ENCODE results near the gene TSSC4. TPM values are rescaled to one million over a fixed set of nuclear protein-coding genes. Genes with fewer than 3 reads are reported as not detected.

The TSSC4 gene
- total and polyA plus RNA-seq, 8 donors: 20.1 to 47.6 (median 29.0) TPM

DNA sequence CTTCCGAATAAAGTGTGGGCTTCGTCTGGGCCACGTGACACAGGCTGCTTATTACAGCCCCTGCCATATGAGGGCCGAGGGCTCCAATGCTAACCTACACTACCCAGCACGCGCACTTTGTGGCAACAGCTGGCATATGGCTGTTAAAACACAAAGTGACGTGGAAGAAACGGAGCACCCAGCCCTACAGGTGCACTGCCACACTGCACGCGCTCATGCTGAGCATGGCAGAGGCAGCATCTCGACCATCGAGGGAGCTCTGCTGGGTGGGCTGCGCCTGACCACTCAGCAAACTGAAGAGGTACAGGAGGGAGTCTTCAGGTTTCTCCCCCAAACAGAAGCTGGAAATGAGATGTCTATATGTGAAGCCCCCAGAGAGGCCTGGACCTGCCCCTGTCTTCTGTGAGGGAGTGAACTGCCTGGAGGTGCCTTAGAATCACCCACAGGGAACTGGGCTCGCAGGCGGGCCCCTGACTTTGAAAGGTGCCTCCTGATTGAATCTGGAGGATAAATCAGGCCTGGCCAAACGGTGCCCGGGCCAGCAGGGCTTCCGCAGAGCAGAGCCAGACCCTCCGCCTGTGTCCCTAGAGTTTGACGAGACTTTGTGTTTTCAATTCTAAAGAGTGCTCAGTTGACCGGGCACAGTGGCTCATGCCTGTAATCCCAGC, 18.3 kb downstream of the TSSC4 start:
- intact Hi-C loops (cut with DNase I): loop anchor here in 1 of 2 donors (10.0 kb wide), 1 partner anchor 114 kb away; the partner anchor contains the start of genes C11orf21 and TSPAN32
- H3K36me3 ChIP-seq: no peaks in the 10 kb centered on the region
- no peaks in the 10 kb centered on the region for H3K9me3 ChIP-seq
- H3K27ac ChIP-seq: no peak overlapping the region
- peaks cover 0 to 23% of the 10 kb centered on the region in 2 donors for H3K27me3 ChIP-seq
- ATAC-seq (no peak), DNase-seq (peak in 1 of 4 donors; percentile 66)
- H3K4me3 ChIP-seq: no peak overlapping the region
- TF ChIP-seq, protein P1, sequence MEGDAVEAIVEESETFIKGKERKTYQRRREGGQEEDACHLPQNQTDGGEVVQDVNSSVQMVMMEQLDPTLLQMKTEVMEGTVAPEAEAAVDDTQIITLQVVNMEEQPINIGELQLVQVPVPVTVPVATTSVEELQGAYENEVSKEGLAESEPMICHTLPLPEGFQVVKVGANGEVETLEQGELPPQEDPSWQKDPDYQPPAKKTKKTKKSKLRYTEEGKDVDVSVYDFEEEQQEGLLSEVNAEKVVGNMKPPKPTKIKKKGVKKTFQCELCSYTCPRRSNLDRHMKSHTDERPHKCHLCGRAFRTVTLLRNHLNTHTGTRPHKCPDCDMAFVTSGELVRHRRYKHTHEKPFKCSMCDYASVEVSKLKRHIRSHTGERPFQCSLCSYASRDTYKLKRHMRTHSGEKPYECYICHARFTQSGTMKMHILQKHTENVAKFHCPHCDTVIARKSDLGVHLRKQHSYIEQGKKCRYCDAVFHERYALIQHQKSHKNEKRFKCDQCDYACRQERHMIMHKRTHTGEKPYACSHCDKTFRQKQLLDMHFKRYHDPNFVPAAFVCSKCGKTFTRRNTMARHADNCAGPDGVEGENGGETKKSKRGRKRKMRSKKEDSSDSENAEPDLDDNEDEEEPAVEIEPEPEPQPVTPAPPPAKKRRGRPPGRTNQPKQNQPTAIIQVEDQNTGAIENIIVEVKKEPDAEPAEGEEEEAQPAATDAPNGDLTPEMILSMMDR (IDR thresholded peaks at IDR 0.05): no peak
- peaks cover 0 to 14% of the 10 kb centered on the region in 2 donors for H3K4me1 ChIP-seq

GRCh38 chr11:2419638-2420501, 19.3 kb downstream of the TSSC4 start:
- DNase-seq: peak; percentile 72 to 91 (median 83)
- no peaks in the 10 kb centered on the region for H3K9me3 ChIP-seq
- H3K4me3 ChIP-seq: no peak overlapping the region
- ATAC-seq: peak; percentile 85
- H3K4me1 ChIP-seq: peaks cover 0 to 14% of the 10 kb centered on the region in 2 donors
- TF ChIP-seq, protein P1 (IDR thresholded peaks at IDR 0.05): peak; percentile 90 to 91
- H3K27me3 ChIP-seq: peaks cover 0 to 22% of the 10 kb centered on the region in 2 donors
- intact Hi-C loops (cut with DNase I): loop anchor here (2.0 to 10.0 kb wide), 4 partner anchors 115 to 225 kb away; partner anchors contain the start of genes C11orf21 (in 1 of the 2) and TSPAN32 (in 1 of the 2)
- no peaks in the 10 kb centered on the region for H3K36me3 ChIP-seq
- H3K27ac ChIP-seq: no peak overlapping the region

- TF ChIP-seq, protein P1 (IDR thresholded peaks at IDR 0.05): peak; percentile 90 to 96
- peak; percentile 97 for ATAC-seq
- peaks cover 0 to 16% of the 10 kb centered on the region in 2 donors for H3K27me3 ChIP-seq
- intact Hi-C loops (cut with DNase I): loop anchor here (2.0 to 10.0 kb wide), 3 partner anchors 116 to 226 kb away; no protein-coding TSS in a partner anchor
- H3K4me1 ChIP-seq: peaks cover 0 to 14% of the 10 kb centered on the region in 2 donors
- no peak overlapping the region for H3K4me3 ChIP-seq
- peak; percentile 73 to 93 (median 81) for DNase-seq
- H3K27ac ChIP-seq: no peak overlapping the region
- H3K36me3 ChIP-seq: no peaks in the 10 kb centered on the region
- H3K9me3 ChIP-seq: no peaks in the 10 kb centered on the region
Observed at GRCh38 chr11:2420502-2421225, 20.1 kb downstream of the TSSC4 start.

GRCh38 chr11:2421226-2421994, 20.9 kb downstream of the TSSC4 start:
- TF ChIP-seq, protein P1 (IDR thresholded peaks at IDR 0.05): no peak
- H3K27ac ChIP-seq: no peak overlapping the region
- H3K4me3 ChIP-seq: no peak overlapping the region
- no peaks in the 10 kb centered on the region for H3K9me3 ChIP-seq
- peaks cover 0 to 16% of the 10 kb centered on the region in 2 donors for H3K27me3 ChIP-seq
- intact Hi-C loops (cut with DNase I): loop anchor here (2.0 to 10.0 kb wide), 3 partner anchors 117 to 227 kb away; no protein-coding TSS in a partner anchor
- H3K4me1 ChIP-seq: peaks cover 0 to 14% of the 10 kb centered on the region in 2 donors
- ATAC-seq (no peak), DNase-seq (peak in 1 of 4 donors; percentile 71)
- no peaks in the 10 kb centered on the region for H3K36me3 ChIP-seq

Measured in left lung (tissue), 10 donors.